Testis (tissue), 3 donors: Measurements from ENCODE around the gene KAT8. TPM values are rescaled to one million over a fixed set of nuclear protein-coding genes. Genes with fewer than 3 reads are reported as not detected.

ENCODE experiments used
- DNase-seq: peaks from one replicate; pipeline ENCODE4 v3.0.0-alpha.2; 2019
- H3K27ac ChIP-seq, 2 donors: fragments of 200-600 bp; sonication (generic); one replicate each; pipeline ENCODE4 v1.5.1; 2019
- H3K27me3 ChIP-seq: fragments of 200-600 bp; sonication (generic); one replicate; pipeline ENCODE4 v1.5.1; 2019
- H3K36me3 ChIP-seq: fragments of 200-600 bp; sonication (generic); one replicate; pipeline ENCODE4 v1.5.1; 2017; ENCODE audit warnings: low read depth; ENCODE audit errors: missing control alignments
- H3K4me1 ChIP-seq: fragments of 200-600 bp; sonication (generic); one replicate; pipeline ENCODE4 v1.5.1; 2019
- H3K4me3 ChIP-seq, 2 donors: fragments of 200-600 bp; sonication (generic); one replicate each; pipeline ENCODE4 v1.5.1; 2017 to 2019
- H3K9me3 ChIP-seq: fragments of 200-600 bp; sonication (generic); one replicate; pipeline ENCODE4 v1.5.1; 2017
- POLR2A ChIP-seq: fragments of 450-650 bp; IDR thresholded peaks from one replicate; pipeline ENCODE4 v1.6.1; 2017; ENCODE audit warnings: antibody characterized with exemption, mild to moderate bottlenecking, moderate library complexity
- WGBS, 2 donors: methylation state at CpG; one replicate each; pipeline ENCODE4 v1.1.5; 2018; 5-methylcytosine and 5-hydroxymethylcytosine counted together
- intact Hi-C: fragments of 100-400 bp; cut with DNase I; formaldehyde crosslinking; loops from one replicate; pipeline ENCODE4 v1.15.1; 2023; ENCODE audit warnings: low total_unique reads
- polyA plus RNA-seq: library from polyadenylated mRNA; stranded (reverse); fragments of 350-450 nt; fragmentation: Illumina TruSeq; extraction: RNeasy Lipid Tissue Mini Kit (QIAGEN cat#74804); gene quantifications from one replicate; pipeline ENCODE4 v1.2.3, GENCODE V29; 2014; ENCODE audit warnings: low read depth, low replicate concordance; ENCODE audit not compliant: insufficient read depth
- total RNA-seq, 2 donors: library from RNA; depleted of rRNA; stranded (reverse); fragments of >200 nt; gene quantifications; one replicate each; pipeline ENCODE4 v1.2.3, GENCODE V29; 2016
- TF ChIP-seq, protein P1 (sequence below), 3 experiments: fragments of 450-650 bp in 2 of 3; fragments of 200-600 bp in 1 of 3; sonication (generic) in 1 of 3; IDR thresholded peaks; one replicate each; pipeline ENCODE4 v1.5.1; 2016 to 2019; ENCODE audit warnings: antibody characterized with exemption in 3 of 3, mild to moderate bottlenecking in 2 of 3, moderate library complexity in 1 of 3

Gene KAT8
- total and polyA plus RNA-seq, 3 donors from 2014 or later: 86.0 to 111 (median 96.9) TPM

DNA sequence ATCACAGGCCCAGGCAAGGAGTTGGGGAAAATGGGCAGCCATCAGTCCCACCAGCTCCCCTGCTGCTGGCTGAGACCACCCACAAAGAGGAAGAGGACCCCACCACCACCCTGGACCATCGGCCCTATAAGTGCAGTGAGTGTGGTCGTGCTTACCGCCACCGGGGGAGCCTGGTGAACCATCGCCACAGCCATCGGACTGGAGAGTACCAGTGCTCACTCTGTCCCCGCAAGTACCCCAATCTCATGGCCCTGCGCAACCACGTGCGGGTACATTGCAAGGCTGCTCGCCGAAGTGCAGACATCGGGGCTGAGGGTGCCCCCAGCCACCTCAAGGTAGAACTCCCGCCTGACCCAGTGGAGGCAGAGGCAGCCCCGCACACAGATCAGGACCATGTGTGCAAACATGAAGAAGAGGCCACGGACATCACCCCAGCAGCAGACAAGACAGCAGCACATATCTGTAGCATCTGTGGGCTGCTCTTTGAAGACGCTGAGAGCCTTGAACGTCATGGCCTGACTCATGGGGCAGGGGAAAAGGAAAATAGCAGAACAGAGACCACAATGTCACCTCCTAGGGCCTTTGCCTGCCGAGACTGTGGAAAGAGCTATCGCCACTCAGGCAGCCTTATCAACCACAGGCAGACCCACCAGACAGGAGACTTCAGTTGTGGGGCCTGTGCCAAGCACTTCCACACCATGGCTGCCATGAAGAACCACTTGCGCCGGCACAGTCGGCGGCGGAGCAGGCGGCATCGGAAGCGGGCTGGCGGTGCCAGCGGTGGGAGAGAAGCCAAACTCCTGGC, 39.7 kb upstream of the KAT8 start:
- intact Hi-C loops: no loop called here
- H3K36me3 ChIP-seq: no peaks in the 10 kb centered on the region

DNA sequence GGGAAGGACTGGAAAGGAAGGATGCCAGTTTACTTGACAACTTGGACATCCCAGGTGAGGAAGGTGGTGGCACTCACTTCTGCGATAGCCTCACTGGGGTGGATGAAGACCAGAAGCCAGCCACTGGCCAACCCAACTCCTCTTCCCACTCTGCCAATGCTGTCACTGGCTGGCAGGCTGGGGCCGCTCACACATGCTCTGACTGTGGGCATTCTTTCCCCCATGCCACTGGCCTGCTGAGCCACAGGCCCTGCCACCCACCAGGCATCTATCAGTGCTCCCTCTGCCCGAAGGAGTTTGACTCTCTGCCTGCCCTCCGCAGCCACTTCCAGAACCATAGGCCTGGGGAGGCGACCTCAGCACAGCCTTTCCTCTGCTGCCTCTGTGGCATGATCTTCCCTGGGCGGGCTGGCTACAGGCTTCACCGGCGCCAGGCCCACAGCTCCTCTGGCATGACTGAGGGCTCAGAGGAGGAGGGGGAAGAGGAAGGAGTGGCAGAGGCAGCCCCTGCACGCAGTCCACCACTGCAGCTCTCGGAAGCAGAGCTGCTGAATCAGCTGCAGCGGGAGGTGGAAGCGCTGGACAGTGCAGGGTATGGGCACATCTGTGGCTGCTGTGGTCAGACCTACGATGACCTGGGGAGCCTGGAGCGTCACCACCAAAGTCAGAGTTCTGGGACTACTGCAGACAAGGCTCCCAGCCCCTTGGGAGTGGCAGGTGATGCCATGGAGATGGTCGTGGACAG, 38.7 kb upstream of the KAT8 start:
- 92 to 93% methylated on average over 10 to 14 of the region's 15 CpGs for WGBS, 2 donors
- Histone ChIP-seq H3K4me1 (peaks cover 24% of the 10 kb centered on the region), H3K4me3 (no peak overlapping the region)

More for the DNA sequence above, 39.7 kb upstream of the KAT8 start:
- no peaks in the 10 kb centered on the region for H3K9me3 ChIP-seq
- 93 to 95% methylated on average over 8 to 30 of the region's 30 CpGs for WGBS, 2 donors
- TF ChIP-seq, protein P1, sequence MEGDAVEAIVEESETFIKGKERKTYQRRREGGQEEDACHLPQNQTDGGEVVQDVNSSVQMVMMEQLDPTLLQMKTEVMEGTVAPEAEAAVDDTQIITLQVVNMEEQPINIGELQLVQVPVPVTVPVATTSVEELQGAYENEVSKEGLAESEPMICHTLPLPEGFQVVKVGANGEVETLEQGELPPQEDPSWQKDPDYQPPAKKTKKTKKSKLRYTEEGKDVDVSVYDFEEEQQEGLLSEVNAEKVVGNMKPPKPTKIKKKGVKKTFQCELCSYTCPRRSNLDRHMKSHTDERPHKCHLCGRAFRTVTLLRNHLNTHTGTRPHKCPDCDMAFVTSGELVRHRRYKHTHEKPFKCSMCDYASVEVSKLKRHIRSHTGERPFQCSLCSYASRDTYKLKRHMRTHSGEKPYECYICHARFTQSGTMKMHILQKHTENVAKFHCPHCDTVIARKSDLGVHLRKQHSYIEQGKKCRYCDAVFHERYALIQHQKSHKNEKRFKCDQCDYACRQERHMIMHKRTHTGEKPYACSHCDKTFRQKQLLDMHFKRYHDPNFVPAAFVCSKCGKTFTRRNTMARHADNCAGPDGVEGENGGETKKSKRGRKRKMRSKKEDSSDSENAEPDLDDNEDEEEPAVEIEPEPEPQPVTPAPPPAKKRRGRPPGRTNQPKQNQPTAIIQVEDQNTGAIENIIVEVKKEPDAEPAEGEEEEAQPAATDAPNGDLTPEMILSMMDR (IDR thresholded peaks at IDR 0.05): no peak
- no peak for TF ChIP-seq POLR2A
- no peak overlapping the region for H3K4me3 ChIP-seq
- no peak overlapping the region for H3K27ac ChIP-seq
- no peaks in the 10 kb centered on the region for H3K27me3 ChIP-seq
- no peak for DNase-seq
- H3K4me1 ChIP-seq: peaks cover 16% of the 10 kb centered on the region

DNA sequence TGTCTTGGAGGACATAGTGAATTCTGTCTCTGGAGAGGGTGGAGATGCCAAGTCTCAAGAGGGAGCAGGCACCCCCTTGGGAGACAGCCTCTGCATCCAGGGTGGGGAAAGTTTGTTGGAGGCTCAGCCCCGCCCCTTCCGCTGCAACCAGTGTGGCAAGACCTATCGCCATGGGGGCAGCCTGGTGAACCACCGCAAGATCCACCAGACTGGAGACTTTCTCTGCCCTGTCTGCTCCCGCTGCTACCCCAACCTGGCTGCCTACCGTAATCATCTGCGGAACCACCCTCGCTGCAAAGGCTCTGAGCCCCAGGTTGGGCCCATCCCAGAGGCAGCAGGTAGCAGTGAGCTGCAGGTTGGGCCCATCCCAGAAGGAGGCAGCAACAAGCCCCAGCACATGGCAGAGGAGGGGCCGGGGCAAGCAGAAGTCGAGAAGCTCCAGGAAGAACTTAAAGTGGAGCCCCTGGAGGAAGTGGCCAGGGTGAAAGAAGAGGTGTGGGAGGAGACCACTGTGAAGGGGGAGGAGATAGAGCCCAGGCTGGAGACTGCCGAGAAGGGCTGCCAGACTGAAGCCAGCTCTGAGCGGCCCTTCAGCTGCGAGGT, 38.0 kb upstream of the KAT8 start:
- no peak overlapping the region for H3K27ac ChIP-seq
- no peaks in the 10 kb centered on the region for H3K36me3 ChIP-seq
- intact Hi-C loops: no loop called here
- no peak for DNase-seq
- 84 to 88% methylated on average over 12 to 13 of the region's 13 CpGs for WGBS, 2 donors
- TF ChIP-seq POLR2A: no peak
- TF ChIP-seq, protein P1 (IDR thresholded peaks at IDR 0.05): no peak
- H3K9me3 ChIP-seq: no peaks in the 10 kb centered on the region
- H3K27me3 ChIP-seq: no peaks in the 10 kb centered on the region
- no peak overlapping the region for H3K4me3 ChIP-seq
- peaks cover 31% of the 10 kb centered on the region for H3K4me1 ChIP-seq

More for the DNA sequence above, 38.7 kb upstream of the KAT8 start:
- TF ChIP-seq, protein P1 (IDR thresholded peaks at IDR 0.05): no peak
- TF ChIP-seq POLR2A: no peak
- intact Hi-C loops: no loop called here
- H3K36me3 ChIP-seq: no peaks in the 10 kb centered on the region
- no peaks in the 10 kb centered on the region for H3K27me3 ChIP-seq
- no peak overlapping the region for H3K27ac ChIP-seq
- H3K9me3 ChIP-seq: no peaks in the 10 kb centered on the region
- no peak for DNase-seq

DNA sequence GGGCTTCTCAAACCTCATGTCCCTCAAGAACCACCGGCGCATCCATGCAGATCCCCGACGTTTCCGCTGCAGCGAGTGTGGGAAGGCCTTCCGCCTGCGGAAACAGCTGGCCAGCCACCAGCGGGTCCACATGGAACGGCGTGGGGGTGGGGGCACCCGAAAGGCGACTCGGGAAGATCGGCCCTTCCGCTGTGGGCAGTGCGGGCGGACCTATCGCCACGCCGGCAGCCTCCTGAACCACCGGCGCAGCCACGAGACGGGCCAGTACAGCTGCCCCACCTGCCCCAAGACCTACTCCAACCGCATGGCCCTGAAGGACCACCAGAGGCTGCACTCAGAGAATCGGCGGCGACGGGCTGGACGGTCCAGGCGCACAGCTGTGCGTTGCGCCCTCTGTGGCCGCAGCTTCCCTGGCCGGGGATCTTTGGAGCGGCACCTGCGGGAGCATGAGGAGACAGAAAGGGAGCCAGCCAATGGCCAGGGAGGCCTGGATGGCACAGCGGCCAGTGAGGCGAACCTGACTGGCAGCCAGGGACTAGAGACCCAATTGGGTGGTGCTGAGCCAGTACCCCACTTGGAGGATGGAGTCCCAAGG, 37.3 kb upstream of the KAT8 start:
- H3K4me1 ChIP-seq: peaks cover 31% of the 10 kb centered on the region
- intact Hi-C loops: loop anchor here (10.0 kb wide), 1 partner anchor 65 kb away; no protein-coding TSS in a partner anchor
- no peaks in the 10 kb centered on the region for H3K36me3 ChIP-seq
- no peaks in the 10 kb centered on the region for H3K27me3 ChIP-seq
- H3K27ac ChIP-seq: no peak overlapping the region
- 96% methylated on average over 13 to 40 of the region's 40 CpGs for WGBS, 2 donors
- TF ChIP-seq, protein P1 (IDR thresholded peaks at IDR 0.05): no peak
- TF ChIP-seq POLR2A: no peak
- H3K4me3 ChIP-seq: no peak overlapping the region
- no peak for DNase-seq
- H3K9me3 ChIP-seq: no peaks in the 10 kb centered on the region
